Measurements from ENCODE around the gene NUDT16L1. TPM values are rescaled to one million over a fixed set of nuclear protein-coding genes. Genes with fewer than 3 reads are reported as not detected.

NUDT16L1 gene
- total and polyA plus RNA-seq, 2 of the 8 experiments (the other 6 are each of a cell fraction or from before 2014, with no cell fraction given): 34.8 to 77.3 TPM

- TF ChIP-seq, protein P1, sequence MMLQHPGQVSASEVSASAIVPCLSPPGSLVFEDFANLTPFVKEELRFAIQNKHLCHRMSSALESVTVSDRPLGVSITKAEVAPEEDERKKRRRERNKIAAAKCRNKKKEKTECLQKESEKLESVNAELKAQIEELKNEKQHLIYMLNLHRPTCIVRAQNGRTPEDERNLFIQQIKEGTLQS (IDR thresholded peaks at IDR 0.05; ENCODE audit: insufficient read depth, low read depth, low read length): no peak
- TF ChIP-seq BCL11A (IDR thresholded peaks at IDR 0.05; ENCODE audit: low read depth in 2 of 2, low read length in 2 of 2) (no peak), EP300 (IDR thresholded peaks at IDR 0.05; ENCODE audit: borderline replicate concordance in 1 of 2, low read depth in 2 of 2, low read length in 2 of 2) (no peak), SIX5 (IDR thresholded peaks at IDR 0.05; ENCODE audit: low read depth, low read length) (no peak)
These were observed 44.4 kb upstream of the NUDT16L1 start (continued) for GRCh38 chr16:4648917-4649316.

Data from H1 (cell line).